ENCODE measurements around the gene DBN1. TPM values are rescaled to one million over a fixed set of nuclear protein-coding genes. Genes with fewer than 3 reads are reported as not detected.
A peak's percentile ranks its signal among the peaks of the same experiment; 100 is the strongest.

The DBN1 gene
- total and polyA plus RNA-seq, 2 donors (not counting 1 experiment from before 2014, with no cell fraction given), result 1.4 to 1.9 TPM

GRCh38 chr5:177446200-177447065 is 27.0 kb downstream of the DBN1 start, which contains the start of gene PRR7:
TSS of gene PRR7 (plus strand) at chr5:177446814. CDS start at chr5:177455068, 8,254 bp downstream.
- peak within 1 kb of the TSS; percentile 92 for H3K27ac Mint-ChIP-seq
- under 1% methylated on average over 89 of the region's 89 CpGs for WGBS (ENCODE audit: insufficient coverage)
- Histone ChIP-seq H3K9me3 (ENCODE audit: control extremely low read depth in 1 of 3, control insufficient read depth in 2 of 3, insufficient read depth in 1 of 3, low read length in 2 of 3) (no peaks in the 10 kb centered on the region), H3K27ac (ENCODE audit: low read length in 2 of 2) (peak within 1 kb of the TSS; percentile 68 to 77), H3K9ac (ENCODE audit: low read length) (peak within 1 kb of the TSS; percentile 72), H3K4me2 (replicated peaks; ENCODE audit: low read depth, low read length, poor library complexity, severe bottlenecking) (peak within 1 kb of the TSS; percentile 93), H4K20me1 (ENCODE audit: control insufficient read depth, insufficient read depth, low read length, poor library complexity, severe bottlenecking) (peaks cover 51% of the 10 kb centered on the region), H2AFZ (ENCODE audit: insufficient read depth, low read depth, low read length, poor library complexity, severe bottlenecking) (no peak within 1 kb of the TSS), H3K27me3 (replicated peaks in 1 of 4; ENCODE audit: control extremely low read depth in 1 of 4, control insufficient read depth in 3 of 4, insufficient read depth in 4 of 4, low read length in 3 of 4) (peaks cover 0 to 14% (median 0%) of the 10 kb centered on the region in 4 experiments), H3K79me2 (ENCODE audit: control insufficient read depth, insufficient read depth, low read length) (peaks cover 4% of the 10 kb centered on the region), H3K4me3 (ENCODE audit: control extremely low read depth in 1 of 5, extremely low read depth in 1 of 5, insufficient read depth in 1 of 5, low read depth in 2 of 5, low read length in 4 of 5) (peak within 1 kb of the TSS in 4 of 5 experiments; percentile 45 to 66 (median 54)), H3K36me3 (replicated peaks in 1 of 2; ENCODE audit: control extremely low read depth in 1 of 2, control insufficient read depth in 1 of 2, extremely low read depth in 1 of 2, insufficient read depth in 2 of 2, low read length in 1 of 2) (peaks cover 0 to 17% of the 10 kb centered on the region in 2 experiments), H3K4me1 (ENCODE audit: control insufficient read depth in 2 of 2, insufficient read depth in 2 of 2, low read length in 2 of 2) (peaks cover 34 to 50% of the 10 kb centered on the region in 2 donors)
- POLR2A ChIA-PET, result interaction anchor here (0.6 to 10.8 kb wide), 11 partner anchors 8 to 264 kb away, joined by 3 to 103 read pairs (median 9); partner anchors contain the start of gene GRK6
- intact Hi-C loops (cut with micrococcal nuclease), result loop anchor here (1.0 to 2.0 kb wide), 4 partner anchors 8 to 42 kb away; partner anchors contain the start of gene GRK6
- H3K4me3 Mint-ChIP-seq, result peak within 1 kb of the TSS; percentile 82
- peaks cover 48% of the 10 kb centered on the region for H3K4me1 Mint-ChIP-seq
- no peaks in the 10 kb centered on the region for H3K9me3 Mint-ChIP-seq (ENCODE audit: insufficient read depth)
- DNase-seq (peak; percentile 91), ATAC-seq (ENCODE audit: low read depth) (peak; percentile 64)
- no peaks in the 10 kb centered on the region for H3K27me3 Mint-ChIP-seq
- CTCF ChIA-PET, result interaction anchor here (1.0 to 21.3 kb wide), 7 partner anchors 9 to 128 kb away, joined by 3 to 628 read pairs (median 10); partner anchors contain the start of genes F12, GRK6 and PFN3
- TF ChIP-seq, protein P1, sequence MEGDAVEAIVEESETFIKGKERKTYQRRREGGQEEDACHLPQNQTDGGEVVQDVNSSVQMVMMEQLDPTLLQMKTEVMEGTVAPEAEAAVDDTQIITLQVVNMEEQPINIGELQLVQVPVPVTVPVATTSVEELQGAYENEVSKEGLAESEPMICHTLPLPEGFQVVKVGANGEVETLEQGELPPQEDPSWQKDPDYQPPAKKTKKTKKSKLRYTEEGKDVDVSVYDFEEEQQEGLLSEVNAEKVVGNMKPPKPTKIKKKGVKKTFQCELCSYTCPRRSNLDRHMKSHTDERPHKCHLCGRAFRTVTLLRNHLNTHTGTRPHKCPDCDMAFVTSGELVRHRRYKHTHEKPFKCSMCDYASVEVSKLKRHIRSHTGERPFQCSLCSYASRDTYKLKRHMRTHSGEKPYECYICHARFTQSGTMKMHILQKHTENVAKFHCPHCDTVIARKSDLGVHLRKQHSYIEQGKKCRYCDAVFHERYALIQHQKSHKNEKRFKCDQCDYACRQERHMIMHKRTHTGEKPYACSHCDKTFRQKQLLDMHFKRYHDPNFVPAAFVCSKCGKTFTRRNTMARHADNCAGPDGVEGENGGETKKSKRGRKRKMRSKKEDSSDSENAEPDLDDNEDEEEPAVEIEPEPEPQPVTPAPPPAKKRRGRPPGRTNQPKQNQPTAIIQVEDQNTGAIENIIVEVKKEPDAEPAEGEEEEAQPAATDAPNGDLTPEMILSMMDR (IDR thresholded peaks at IDR 0.05), result no peak
- TF ChIP-seq EZH2 (IDR thresholded peaks at IDR 0.05; ENCODE audit: borderline replicate concordance, insufficient read depth, low read depth, low read length, poor library complexity, severe bottlenecking), result no peak

All from B cell (primary cell).